Stimulated activated memory B cell treated with anti-CD40 and anti-IgM and Interleukin-4, amounts not matched to agents 10 μg/mL and 1 μg/mL and 100 μg/mL, for 72 hours (primary cell): Measurements from ENCODE around the gene RIOX2.

Experiments
- ATAC-seq: fragments of 150-1000 bp; cut with Tn5 transposase; 2 replicates; pipeline ENCODE4 v1.10.0; 2021
- H3K27ac Mint-ChIP-seq: one replicate; pipeline ENCODE4 v1.8.0; 2022; ENCODE audit warnings: mild to moderate bottlenecking, mixed read lengths
- H3K27me3 Mint-ChIP-seq: one replicate; pipeline ENCODE4 v1.8.0; 2022; ENCODE audit warnings: mixed read lengths
- H3K36me3 Mint-ChIP-seq: one replicate; pipeline ENCODE4 v1.8.0; 2022; ENCODE audit warnings: mixed read lengths
- H3K4me1 Mint-ChIP-seq: one replicate; pipeline ENCODE4 v1.8.0; 2022; ENCODE audit warnings: mixed read lengths
- H3K4me3 Mint-ChIP-seq: one replicate; pipeline ENCODE4 v1.8.0; 2022; ENCODE audit warnings: mild to moderate bottlenecking, moderate library complexity, mixed read lengths
- H3K9me3 Mint-ChIP-seq: one replicate; pipeline ENCODE4 v1.8.0; 2022; ENCODE audit warnings: mixed read lengths

Gene RIOX2

DNA sequence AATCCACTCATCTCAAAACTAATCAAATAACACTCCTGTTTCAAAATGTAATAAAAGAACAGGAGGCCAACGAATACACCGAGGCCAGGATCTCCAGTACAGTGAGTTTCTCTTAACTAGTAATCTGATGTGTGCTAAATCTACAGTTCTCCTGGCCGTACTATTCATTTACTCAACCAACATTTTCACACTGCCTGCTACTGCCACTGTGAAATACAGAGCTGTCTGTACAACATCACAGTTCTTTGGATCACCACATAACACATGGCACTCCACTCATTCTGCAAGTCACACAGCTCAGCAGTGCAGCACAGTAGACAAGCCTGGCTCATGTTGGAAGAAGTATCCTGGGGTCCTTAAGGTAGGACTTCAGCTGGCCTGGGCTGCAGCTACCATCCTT is 21.9 kb downstream of the RIOX2 start:
- no peak overlapping the region for H3K27ac Mint-ChIP-seq
- no peak for ATAC-seq
- H3K9me3 Mint-ChIP-seq: no peaks in the 10 kb centered on the region
- H3K4me3 Mint-ChIP-seq: no peak overlapping the region
- H3K27me3 Mint-ChIP-seq: no peaks in the 10 kb centered on the region
- peaks cover 5% of the 10 kb centered on the region for H3K4me1 Mint-ChIP-seq
- H3K36me3 Mint-ChIP-seq: peaks cover 81% of the 10 kb centered on the region

DNA sequence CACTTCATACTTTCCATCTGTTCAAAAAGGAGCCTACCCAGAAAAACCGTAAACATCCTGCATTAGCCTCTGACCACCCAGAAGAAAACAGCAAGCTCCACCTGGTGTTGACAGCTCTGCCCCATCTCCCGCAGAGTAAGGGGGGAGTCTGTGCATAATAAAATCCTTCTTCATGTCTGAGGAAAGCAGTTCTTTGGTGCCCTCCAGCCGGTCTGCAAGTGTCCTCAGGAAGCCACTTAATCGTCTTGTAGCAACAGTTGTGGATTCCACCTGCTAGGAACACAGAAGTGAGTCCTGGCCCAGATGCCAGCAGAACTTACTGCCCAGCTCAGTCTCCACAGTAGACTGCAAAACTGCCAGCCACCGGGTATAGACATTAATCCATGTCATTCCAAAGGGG is 22.5 kb downstream of the RIOX2 start:
- no peaks in the 10 kb centered on the region for H3K9me3 Mint-ChIP-seq
- H3K4me1 Mint-ChIP-seq: no peaks in the 10 kb centered on the region
- no peak for ATAC-seq
- H3K4me3 Mint-ChIP-seq: no peak overlapping the region
- H3K36me3 Mint-ChIP-seq: peaks cover 78% of the 10 kb centered on the region
- H3K27ac Mint-ChIP-seq: no peak overlapping the region
- H3K27me3 Mint-ChIP-seq: no peaks in the 10 kb centered on the region

DNA sequence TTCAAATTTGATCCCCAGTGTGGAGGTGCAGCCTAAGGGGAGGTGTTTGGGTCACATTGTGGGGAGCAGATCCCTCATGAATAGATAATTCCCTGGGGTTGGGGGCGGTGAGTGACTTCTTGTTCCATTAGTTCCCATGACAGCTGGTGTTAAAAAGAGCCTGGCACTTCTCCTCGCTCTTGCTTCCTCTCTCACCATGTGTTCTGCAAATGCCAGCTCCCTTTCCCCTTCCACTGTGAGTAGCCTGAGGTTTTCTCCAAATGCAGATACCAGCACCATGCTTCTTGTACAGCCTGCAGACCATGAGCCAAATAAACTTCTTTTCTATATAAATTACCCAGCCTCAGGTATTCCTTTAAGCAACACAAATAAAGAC is 23.1 kb downstream of the RIOX2 start:
- no peak overlapping the region for H3K27ac Mint-ChIP-seq
- H3K36me3 Mint-ChIP-seq: peaks cover 73% of the 10 kb centered on the region
- ATAC-seq: no peak

DNA sequence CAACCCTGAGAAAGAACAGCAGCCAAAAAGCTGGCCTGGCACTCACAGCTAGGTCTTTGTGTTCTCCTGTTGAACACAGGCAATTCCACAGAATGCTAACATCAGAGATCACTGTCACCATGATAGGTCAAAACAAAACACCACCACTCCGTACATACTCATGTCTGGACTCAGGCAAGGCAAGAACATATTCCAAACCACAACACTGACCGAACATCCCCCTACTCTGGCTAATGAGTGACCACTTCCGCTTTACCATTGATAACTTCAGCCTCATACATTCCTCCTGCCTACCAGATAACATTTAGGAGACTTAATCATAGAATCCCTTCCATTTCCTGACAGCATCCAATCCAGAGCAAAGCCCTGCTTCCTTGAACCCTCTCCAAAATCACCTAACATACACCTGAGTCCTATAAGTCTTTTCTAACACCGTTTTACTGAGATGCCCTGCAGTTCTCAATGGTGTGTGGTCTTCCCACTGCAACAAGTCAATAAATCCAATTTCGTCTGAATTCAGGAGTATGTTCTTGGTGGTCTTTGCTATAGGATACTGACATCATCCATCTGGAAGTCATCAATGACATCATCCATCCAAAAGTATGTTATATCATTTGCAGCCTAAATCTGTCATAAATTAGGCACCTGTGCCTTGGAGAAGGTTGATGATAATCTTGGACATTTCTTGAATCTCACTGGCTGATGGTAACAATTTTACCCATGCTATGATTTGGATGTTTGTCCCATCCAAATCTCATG is 23.7 kb downstream of the RIOX2 start:
- H3K27ac Mint-ChIP-seq: no peak overlapping the region
- no peaks in the 10 kb centered on the region for H3K9me3 Mint-ChIP-seq
- no peak overlapping the region for H3K4me3 Mint-ChIP-seq
- ATAC-seq: no peak
- no peaks in the 10 kb centered on the region for H3K27me3 Mint-ChIP-seq
- no peaks in the 10 kb centered on the region for H3K4me1 Mint-ChIP-seq
- peaks cover 76% of the 10 kb centered on the region for H3K36me3 Mint-ChIP-seq

More for the DNA sequence above, 23.1 kb downstream of the RIOX2 start:
- Mint-ChIP-seq H3K9me3 (no peaks in the 10 kb centered on the region), H3K4me1 (no peaks in the 10 kb centered on the region), H3K27me3 (no peaks in the 10 kb centered on the region), H3K4me3 (no peak overlapping the region)

DNA sequence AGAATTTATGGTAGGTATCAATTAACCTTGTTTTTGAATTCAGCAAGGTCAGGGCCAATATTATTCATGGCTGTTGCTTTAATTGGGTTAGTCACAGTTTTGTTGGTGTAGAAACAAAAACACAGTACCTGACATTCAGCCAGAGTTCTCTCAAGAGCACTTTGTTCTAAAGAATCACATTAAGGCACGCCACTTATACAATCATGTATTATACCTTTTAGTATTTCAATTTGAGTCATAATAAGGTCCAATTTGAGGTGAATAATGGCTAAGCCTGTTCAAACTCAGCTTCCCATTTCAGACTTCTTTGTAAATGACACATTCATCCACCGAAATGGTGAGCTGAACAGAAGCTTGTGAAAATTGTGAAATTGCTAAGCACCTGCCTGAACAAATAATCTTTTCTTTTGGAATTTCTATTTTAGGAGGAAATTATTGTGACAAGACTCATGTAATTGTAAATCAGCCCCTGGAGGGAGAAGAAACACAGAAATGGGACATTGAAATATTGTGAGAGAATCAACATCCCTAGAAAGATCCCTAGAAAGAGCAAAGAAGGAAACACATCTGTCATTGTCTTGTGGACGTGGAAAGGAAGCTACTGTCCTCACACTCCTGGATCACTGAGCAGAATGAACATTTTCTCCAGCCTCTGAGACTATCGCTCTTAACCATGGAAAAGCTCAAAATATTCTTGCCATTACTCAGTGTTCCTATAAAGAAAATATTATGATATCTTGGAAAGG is 29.3 kb downstream of the RIOX2 start:
- H3K36me3 Mint-ChIP-seq: peaks cover 27% of the 10 kb centered on the region
- H3K9me3 Mint-ChIP-seq: no peaks in the 10 kb centered on the region
- H3K27me3 Mint-ChIP-seq: no peaks in the 10 kb centered on the region
- ATAC-seq: no peak
- no peak overlapping the region for H3K27ac Mint-ChIP-seq
- no peak overlapping the region for H3K4me3 Mint-ChIP-seq
- H3K4me1 Mint-ChIP-seq: no peaks in the 10 kb centered on the region

DNA sequence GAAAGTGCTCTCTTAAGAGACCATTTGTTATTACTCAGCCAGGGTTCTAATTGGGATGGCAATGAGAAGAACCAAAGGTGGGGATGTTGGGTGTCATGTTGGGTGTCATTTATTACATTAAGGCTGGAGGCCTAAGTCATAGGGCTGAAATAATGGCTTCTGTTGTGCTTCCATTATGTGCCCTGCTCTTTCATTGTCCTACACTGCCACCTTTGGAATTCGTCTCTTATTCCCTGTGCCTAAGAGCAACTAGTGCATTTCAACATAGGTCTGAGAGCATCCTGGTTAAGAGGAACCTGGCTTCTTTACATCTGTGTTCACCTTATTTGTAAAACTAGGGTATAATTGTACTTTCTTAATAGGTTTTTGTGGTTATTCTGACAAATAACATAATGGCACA is 32.2 kb downstream of the RIOX2 start:
- Mint-ChIP-seq H3K4me3 (no peak overlapping the region), H3K4me1 (no peaks in the 10 kb centered on the region), H3K27ac (no peak overlapping the region), H3K36me3 (peaks cover 6% of the 10 kb centered on the region), H3K9me3 (no peaks in the 10 kb centered on the region), H3K27me3 (no peaks in the 10 kb centered on the region)
- ATAC-seq: no peak

DNA sequence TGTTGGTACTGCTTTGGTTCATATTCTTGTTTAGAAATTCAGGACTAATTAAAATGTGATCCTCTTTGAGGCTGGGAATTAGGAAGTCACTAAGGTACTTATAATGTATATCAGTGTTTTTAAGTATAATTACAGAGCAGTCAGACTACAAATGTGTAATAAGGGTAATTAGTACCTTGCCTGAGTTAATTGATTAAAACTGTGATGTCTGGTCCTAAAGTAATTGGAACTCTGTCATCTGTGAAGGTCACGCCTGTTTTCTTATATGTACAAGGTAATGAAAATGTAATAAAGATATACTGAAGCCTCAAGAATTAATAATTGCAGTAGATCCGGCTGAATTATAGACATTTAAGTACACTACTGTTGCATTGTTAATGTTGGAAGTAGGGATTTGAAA is 32.8 kb downstream of the RIOX2 start:
- H3K4me1 Mint-ChIP-seq: no peaks in the 10 kb centered on the region
- no peak for ATAC-seq
- H3K9me3 Mint-ChIP-seq: no peaks in the 10 kb centered on the region
- peaks cover 6% of the 10 kb centered on the region for H3K36me3 Mint-ChIP-seq
- H3K27me3 Mint-ChIP-seq: no peaks in the 10 kb centered on the region
- H3K27ac Mint-ChIP-seq: no peak overlapping the region
- H3K4me3 Mint-ChIP-seq: no peak overlapping the region

DNA sequence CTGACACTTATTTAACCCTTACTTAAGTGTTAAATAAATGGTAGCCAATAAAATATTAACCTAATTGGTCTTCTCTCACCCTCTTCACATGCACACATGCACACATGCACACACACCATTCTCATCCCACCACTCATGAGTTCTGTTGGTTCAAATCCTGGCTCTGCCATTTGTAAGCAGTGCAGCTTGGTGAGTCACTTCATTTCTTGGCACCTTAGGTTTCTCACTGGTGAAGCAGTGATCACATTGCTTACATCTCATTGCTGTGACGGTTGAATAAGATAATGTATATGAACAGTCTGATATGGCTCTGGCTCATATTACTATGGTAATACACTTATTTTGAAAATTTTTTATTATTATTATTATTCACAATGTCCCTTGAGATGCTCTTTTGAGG is 33.8 kb downstream of the RIOX2 start:
- Mint-ChIP-seq H3K27ac (no peak overlapping the region), H3K4me1 (no peaks in the 10 kb centered on the region), H3K9me3 (no peaks in the 10 kb centered on the region), H3K36me3 (no peaks in the 10 kb centered on the region), H3K4me3 (no peak overlapping the region), H3K27me3 (no peaks in the 10 kb centered on the region)
- no peak for ATAC-seq

DNA sequence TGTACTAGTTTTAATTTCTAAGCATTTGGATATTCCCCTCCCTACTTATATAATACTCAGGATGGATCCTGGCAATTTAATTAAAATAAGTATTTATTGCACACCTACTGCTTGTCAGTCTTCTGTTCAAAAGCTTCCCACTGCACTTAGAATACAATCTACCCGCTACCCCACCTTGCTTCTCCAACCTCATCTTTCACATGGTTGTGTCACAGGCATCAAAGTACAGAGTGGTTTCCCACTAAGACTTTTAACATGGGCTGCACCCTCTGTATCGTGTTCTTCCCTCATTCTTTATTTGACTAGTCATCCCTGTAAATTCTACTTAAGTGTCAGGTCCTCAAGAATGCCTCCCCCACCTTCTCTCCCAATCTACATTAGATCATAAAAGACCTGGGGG is 35.0 kb downstream of the RIOX2 start:
- no peaks in the 10 kb centered on the region for H3K4me1 Mint-ChIP-seq

DNA sequence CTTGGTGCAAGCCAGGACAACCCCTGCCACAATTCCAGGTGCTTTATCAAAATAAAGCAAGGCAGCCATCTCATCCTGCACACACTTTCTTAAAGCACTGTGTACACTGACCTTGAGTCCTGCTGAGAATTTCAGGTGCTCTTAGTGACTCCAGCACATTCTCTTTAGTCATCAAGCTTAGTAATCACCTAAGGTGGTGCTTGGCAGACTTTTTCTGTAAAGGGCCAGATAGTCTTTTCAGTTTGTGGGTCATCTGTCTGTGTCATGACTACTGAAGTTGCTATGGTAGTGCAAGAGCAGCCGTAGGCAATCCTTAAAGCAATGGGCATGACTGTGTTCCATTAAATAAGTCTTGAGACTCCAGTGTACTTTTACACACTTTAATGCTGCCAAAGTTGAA is 36.4 kb downstream of the RIOX2 start:
- H3K27ac Mint-ChIP-seq: no peak overlapping the region
- H3K36me3 Mint-ChIP-seq: peaks cover 4% of the 10 kb centered on the region
- no peaks in the 10 kb centered on the region for H3K9me3 Mint-ChIP-seq
- H3K27me3 Mint-ChIP-seq: no peaks in the 10 kb centered on the region
- no peaks in the 10 kb centered on the region for H3K4me1 Mint-ChIP-seq
- no peak for ATAC-seq
- no peak overlapping the region for H3K4me3 Mint-ChIP-seq

More for the DNA sequence above, 35.0 kb downstream of the RIOX2 start:
- no peaks in the 10 kb centered on the region for H3K9me3 Mint-ChIP-seq
- no peaks in the 10 kb centered on the region for H3K27me3 Mint-ChIP-seq
- H3K36me3 Mint-ChIP-seq: no peaks in the 10 kb centered on the region
- no peak overlapping the region for H3K27ac Mint-ChIP-seq
- ATAC-seq: no peak
- no peak overlapping the region for H3K4me3 Mint-ChIP-seq

DNA sequence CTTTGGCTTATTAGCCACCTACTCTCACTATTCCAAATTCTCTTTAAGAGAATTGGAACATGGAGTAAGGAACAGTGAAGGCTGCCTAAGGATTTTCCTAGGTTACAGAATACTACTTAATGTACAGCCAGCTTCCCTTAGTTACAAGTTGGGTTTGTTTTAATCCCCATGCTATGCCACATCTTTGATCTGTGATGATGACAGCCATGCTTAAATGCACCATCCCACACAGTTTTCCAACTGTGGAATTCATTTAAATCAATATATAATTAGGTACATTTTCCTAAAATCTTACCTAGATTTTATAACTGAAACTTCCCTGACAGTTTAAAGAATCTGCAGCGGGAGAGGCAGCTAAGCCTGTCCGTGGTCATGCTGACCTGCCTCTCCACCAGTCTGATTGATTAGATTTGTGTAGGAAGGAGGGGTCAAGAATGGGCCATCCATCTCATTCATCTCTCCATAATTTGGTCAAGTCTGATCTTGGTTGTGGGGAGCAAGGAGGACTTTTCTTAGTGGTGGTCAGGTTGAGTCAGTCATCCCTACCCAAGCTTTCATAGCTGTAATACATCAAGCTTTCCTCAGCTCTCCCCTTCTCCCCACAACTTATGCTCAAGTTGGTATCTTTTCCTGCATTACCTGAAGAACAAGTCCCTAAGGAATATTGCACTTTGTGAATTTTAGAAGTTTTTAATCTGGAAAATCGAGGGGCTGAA is 37.1 kb downstream of the RIOX2 start:
- no peak overlapping the region for H3K4me3 Mint-ChIP-seq
- H3K9me3 Mint-ChIP-seq: no peaks in the 10 kb centered on the region
- H3K27ac Mint-ChIP-seq: no peak overlapping the region
- peaks cover 8% of the 10 kb centered on the region for H3K36me3 Mint-ChIP-seq
- H3K4me1 Mint-ChIP-seq: no peaks in the 10 kb centered on the region
- no peaks in the 10 kb centered on the region for H3K27me3 Mint-ChIP-seq
- ATAC-seq: no peak

DNA sequence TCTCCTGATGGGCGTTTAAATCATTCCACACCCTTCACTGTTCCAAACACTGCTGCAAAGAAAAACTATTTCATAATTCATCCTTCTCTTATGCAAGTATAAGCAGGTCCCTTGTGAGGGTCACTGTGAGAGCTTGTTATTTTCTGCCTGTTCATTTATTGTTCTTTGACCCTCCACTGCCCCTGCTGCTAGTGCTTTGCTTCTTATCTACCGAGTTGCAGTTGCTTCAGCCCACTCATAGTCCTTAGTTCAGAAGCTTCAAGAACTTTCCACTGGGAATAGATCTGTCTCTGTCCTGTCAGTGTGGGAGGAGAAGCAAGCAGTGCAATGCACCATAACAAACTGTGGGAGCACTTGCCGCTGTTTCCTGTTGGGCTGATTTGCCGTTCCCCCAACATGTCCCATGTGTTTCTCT is 39.8 kb downstream of the RIOX2 start:
- H3K27me3 Mint-ChIP-seq: no peaks in the 10 kb centered on the region
- no peak for ATAC-seq
- peaks cover 8% of the 10 kb centered on the region for H3K36me3 Mint-ChIP-seq
- no peak overlapping the region for H3K27ac Mint-ChIP-seq
- no peaks in the 10 kb centered on the region for H3K4me1 Mint-ChIP-seq
- H3K4me3 Mint-ChIP-seq: no peak overlapping the region
- H3K9me3 Mint-ChIP-seq: no peaks in the 10 kb centered on the region

DNA sequence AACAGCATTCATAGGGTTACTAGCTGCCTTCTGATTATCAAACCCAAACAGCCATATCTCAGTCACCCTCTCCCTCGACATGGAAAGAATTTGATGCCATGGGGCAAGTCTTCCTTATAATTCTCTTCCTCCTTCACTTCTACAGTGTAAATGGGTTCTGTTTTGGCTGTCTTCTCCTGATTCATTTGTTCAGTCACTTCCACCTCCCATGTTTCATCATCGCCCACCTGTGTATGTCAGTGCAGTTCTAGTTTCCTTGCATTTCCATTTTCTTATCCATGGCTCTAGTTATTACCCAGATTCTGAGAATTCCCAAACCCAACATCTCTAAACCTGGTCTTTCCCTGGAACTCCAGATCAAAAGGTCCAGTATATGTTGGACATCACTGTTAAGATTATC is 41.0 kb downstream of the RIOX2 start:
- H3K4me1 Mint-ChIP-seq: no peaks in the 10 kb centered on the region
- no peaks in the 10 kb centered on the region for H3K9me3 Mint-ChIP-seq
- ATAC-seq: no peak
- H3K27me3 Mint-ChIP-seq: no peaks in the 10 kb centered on the region
- H3K36me3 Mint-ChIP-seq: peaks cover 8% of the 10 kb centered on the region
- H3K4me3 Mint-ChIP-seq: no peak overlapping the region
- no peak overlapping the region for H3K27ac Mint-ChIP-seq

DNA sequence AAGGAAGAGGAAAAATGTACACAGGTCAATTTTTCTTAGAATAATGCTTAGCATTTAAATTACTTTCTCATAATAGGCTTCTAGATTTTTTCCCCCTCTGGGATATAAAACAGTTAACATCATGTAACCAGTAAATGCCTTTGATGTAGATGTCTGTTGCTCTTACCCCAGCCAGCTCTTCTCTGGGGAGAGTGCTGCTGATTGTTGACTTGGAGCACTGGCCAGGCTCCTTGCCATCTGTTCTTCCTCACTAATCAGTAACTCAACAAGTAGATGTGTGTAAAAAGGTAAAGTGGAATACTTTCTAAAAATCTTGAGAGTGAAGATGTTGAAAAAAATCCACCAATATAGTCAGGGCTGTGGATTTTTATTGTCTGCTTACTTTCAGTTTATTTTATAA is 42.2 kb downstream of the RIOX2 start:
- no peak overlapping the region for H3K27ac Mint-ChIP-seq
- no peaks in the 10 kb centered on the region for H3K4me1 Mint-ChIP-seq
- H3K9me3 Mint-ChIP-seq: no peaks in the 10 kb centered on the region
- no peak for ATAC-seq
- peaks cover 8% of the 10 kb centered on the region for H3K36me3 Mint-ChIP-seq
- no peaks in the 10 kb centered on the region for H3K27me3 Mint-ChIP-seq
- no peak overlapping the region for H3K4me3 Mint-ChIP-seq

DNA sequence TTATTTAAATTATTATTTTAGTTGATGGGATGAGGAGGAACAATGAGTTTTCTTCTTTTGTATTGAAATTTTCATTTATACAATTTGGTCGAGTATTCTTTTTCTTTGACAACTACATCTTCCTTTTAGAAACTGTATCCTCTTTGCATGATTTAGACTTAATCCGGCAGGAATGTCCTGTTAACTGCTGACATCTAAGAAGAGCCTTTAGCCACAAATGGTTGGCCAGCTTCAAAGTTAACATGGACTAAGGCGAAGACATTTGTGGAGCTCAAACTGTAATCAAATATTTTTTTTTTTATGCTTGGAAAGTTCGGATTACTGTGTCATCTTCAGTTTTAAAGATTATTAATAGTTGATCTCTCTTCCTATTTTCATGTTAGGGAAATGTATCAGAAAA is 43.2 kb downstream of the RIOX2 start:
- Mint-ChIP-seq H3K9me3 (no peaks in the 10 kb centered on the region), H3K4me3 (no peak overlapping the region), H3K27ac (no peak overlapping the region), H3K27me3 (no peaks in the 10 kb centered on the region), H3K4me1 (no peaks in the 10 kb centered on the region), H3K36me3 (peaks cover 16% of the 10 kb centered on the region)
- no peak for ATAC-seq

DNA sequence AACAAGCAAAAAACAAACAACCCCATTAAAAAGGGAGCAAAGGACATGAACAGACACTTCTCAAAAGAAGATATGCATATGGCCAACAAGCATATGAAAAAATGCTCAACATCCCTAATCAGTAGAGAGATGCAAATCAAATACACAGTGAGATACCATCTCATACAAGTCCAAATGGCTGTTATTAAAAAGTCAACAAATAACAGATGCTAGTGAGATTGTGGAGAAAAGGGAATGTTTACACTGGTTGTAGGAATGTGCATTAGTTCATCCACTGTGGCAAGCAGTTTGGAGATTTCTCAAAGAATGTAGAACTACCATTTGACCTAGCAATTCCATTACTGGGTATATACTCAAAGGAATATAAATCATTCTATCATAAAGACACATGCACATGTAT is 44.5 kb downstream of the RIOX2 start:
- no peak for ATAC-seq
- Mint-ChIP-seq H3K4me3 (no peak overlapping the region), H3K9me3 (peaks cover 2% of the 10 kb centered on the region), H3K27me3 (no peaks in the 10 kb centered on the region), H3K4me1 (no peaks in the 10 kb centered on the region), H3K27ac (no peak overlapping the region), H3K36me3 (peaks cover 24% of the 10 kb centered on the region)
